GM19397 (cell line): ENCODE measurements around the gene NCKAP1.
"Not testable (repeated sequence)": the region's sequence is repeated elsewhere in the genome, so short reads cannot be mapped to it uniquely, and the experiment has no call there.

Experiments
- ATAC-seq: cut with Tn5 transposase; IDR thresholded peaks from one replicate; pipeline ENCODE4 v1.9.1; 2021; ENCODE audit warnings: mild to moderate bottlenecking, moderate library complexity; ENCODE audit not compliant: unreplicated experiment

The NCKAP1 gene

GRCh38 chr2:182883451-182883850, 154.8 kb downstream of the NCKAP1 start:
- ATAC-seq: no peak

GRCh38 chr2:182880100-182880499, 158.2 kb downstream of the NCKAP1 start:
- not testable (repeated sequence) for ATAC-seq

DNA sequence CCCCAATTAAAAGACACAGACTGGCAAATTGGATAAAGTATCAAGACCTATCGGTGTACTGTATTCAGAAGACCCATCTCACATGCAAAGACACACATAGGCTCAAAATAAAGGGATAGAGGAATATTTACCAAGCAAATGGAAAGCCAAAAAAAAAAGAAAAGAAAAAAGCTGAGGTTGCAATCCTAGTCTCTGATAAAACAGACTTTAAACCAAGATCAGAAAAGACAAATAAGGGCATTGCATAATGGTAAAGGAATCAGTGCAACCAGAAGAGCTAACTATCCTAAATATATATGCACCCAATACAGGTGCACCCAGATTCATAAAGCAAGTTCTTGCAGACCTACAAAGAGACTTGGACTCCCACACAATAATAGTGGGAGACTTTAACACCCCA, 161.6 kb downstream of the NCKAP1 start:
- not testable (repeated sequence) for ATAC-seq

DNA sequence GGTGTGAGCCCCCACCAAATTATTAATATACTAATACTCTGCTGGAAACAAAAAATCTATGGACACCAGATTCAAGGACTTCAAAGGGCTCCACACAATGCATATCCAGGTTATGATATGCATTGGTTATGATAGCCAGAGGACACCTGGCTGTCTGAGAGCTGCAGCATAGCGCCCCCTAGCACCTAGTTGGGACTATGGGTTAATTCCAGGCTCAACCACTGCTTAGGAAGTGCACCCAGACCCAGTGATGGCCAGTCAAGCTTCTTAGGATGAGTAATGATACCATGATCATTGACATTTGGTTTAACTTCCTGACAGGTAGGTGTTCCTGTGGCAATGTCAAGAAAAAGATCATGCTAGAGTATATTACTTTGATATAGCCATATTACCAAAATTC, 168.0 kb downstream of the NCKAP1 start:
- no peak for ATAC-seq

DNA sequence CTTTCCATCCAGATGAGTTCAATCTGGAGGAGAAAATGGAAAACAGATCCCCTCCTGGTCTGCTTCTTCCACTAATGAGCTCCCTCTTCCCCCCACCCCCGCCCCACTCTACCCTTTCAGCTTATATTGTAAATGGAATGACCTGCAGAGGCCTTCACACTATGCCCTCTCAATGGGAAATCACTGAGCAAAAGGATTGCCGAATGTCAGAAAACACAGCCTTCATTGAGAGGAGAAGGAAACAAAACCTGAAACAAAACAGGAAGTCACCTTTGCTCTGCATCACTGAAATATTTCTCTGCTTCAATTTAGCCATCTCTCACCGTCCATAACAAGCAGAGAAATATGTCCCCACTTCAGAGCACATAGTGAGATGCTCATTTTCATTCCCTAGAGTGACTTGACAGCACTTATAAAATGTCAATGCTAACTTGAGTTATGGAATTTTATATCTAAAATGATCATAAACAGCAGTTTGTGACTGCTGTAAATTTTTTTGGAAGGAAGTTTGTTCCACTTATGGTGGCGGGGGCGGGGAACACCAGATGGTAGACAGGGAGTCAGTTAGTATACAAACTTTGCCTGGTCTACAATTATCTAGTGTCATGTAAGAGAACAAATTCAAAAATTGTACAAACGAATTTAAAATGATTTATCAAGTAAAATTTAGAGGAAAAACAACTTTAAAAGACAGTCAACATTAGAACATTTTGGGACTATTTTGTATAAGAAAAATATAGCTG, 170.0 kb downstream of the NCKAP1 start:
- no peak for ATAC-seq

GRCh38 chr2:182867426-182868053, 170.7 kb downstream of the NCKAP1 start:
- no peak for ATAC-seq

DNA sequence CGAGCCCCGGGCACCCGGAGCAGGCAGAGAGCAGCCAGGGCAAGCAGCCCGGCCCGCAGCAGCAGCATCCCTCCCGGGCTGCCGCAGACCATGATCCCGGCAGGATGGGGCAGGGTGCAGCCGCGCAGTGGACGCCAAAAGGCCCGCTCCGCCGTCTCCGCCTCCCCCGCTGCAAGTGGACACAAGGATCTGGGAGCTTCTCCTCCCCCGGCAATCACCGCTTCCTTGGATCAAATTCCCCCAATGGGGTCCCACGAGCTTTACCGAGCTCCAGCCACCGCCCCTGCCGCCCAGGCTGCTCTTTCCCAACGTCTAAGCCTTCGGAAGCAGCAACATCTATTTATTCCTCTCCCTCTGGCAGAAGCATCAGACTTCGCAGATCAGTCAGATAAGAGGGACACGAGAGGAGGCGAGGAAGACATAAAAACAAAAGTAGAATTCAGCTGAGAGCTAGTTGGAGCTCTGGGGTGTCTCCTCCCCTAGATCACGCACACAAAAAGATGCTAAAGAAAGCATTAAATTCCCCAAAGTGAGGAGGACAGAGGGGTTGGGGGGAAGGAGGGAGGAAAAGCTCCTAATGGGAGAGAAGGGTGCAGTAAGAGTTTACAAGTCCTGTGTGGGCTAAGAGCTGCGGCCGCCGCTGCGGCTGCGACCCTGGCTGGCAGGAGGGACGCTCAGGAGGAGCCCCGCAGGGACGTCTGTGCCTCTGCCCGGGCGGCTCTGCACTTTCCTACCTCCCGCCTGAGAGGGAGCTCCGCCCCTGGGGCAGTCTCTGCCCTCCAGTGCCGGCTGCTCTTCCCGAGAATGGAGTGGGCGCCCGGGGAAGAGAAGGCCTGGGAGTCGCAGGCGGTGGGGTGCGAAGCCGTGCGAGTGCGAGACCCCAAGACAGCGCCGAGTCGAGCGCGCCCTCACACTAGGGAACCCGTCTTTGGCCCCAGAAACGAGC, 171.5 kb downstream of the NCKAP1 start, which contains the start of gene FRZB:
Gene FRZB, minus strand, starts transcription at position 177 of the 946 bp plus-strand sequence. Its CDS starts 85 bp downstream, at position 92.
- ATAC-seq: no peak

- ATAC-seq: no peak
Observed at GRCh38 chr2:182866095-182866460, 172.2 kb downstream of the NCKAP1 start.

DNA sequence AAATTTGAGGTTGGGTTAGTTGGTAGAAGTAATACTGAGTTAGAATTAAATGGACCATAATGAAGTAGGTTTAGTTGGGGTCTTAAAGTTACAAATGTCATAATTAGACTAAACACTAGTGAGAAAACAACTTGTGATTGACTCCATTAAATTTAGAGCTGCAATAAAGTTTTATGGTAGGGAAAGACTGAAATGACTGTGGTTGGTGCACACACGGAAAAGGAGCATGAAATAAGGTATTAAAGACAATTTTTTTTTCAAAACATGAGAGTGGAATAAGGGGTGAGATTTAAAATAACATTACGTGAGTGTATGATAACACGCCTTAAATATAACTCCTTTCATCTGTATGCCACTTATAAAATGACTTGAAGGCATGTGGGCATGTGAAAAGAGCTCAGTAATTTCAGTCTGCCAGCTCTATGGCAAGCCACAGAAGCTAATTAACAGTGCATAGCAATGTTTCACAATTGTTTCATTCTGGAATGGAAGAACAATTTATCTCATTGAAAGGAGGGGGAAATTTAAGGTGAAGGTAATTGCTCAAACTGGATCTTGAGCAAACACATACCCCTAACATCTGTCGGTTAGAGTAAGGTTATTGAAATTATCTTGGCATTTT, 173.2 kb downstream of the NCKAP1 start:
- ATAC-seq: no peak

- ATAC-seq: no peak
Observed at GRCh38 chr2:182863642-182864041, 174.6 kb downstream of the NCKAP1 start.

GRCh38 chr2:182862091-182862490, 176.2 kb downstream of the NCKAP1 start:
- no peak for ATAC-seq

GRCh38 chr2:182860858-182861257, 177.4 kb downstream of the NCKAP1 start:
- ATAC-seq: no peak
